HEK293 (cell line): ENCODE measurements around the gene GLCCI1.

ENCODE experiments used
- CTCF ChIA-PET: fragments of 350-600 bp; formaldehyde crosslinking; extraction: SDS; loops from one replicate; lab custom pipeline; 2021; ENCODE audit warnings: antibody characterized with exemption; lab: Yijun Ruan, JAX
- POLR2A ChIA-PET: fragments of 300-600 bp; formaldehyde crosslinking; extraction: SDS; loops from one replicate; lab custom pipeline; 2020; ENCODE audit warnings: antibody characterized with exemption, inconsistent platforms; lab: Yijun Ruan, JAX
- H3K27ac ChIP-seq: fragments of 200-500 bp; sonication (Bioruptor generic); 2 replicates; pipeline ENCODE4 v1.5.1; 2014; ENCODE audit warnings: low read depth, low read length, control low read depth, inconsistent platforms; ENCODE audit errors: extremely low read depth
- H3K36me3 ChIP-seq, 2 experiments: fragments of 200-500 bp in 1 of 2; sonication (Bioruptor generic) in 1 of 2; 1 replicate in 1 of 2; 2 replicates in 1 of 2; pipeline ENCODE4 v1.5.1; 2014 to 2017; ENCODE audit warnings: inconsistent platforms in 2 of 2, low read length in 2 of 2; ENCODE audit not compliant: control insufficient read depth in 2 of 2, insufficient read depth in 1 of 2
- H3K4me1 ChIP-seq: fragments of 200-500 bp; sonication (Bioruptor generic); 2 replicates; pipeline ENCODE4 v1.5.1; 2014; ENCODE audit warnings: mild to moderate bottlenecking, low read length, inconsistent platforms; ENCODE audit not compliant: control insufficient read depth, insufficient read depth
- H3K4me3 ChIP-seq: 2 replicates; pipeline ENCODE4 v1.5.1; 2011; ENCODE audit warnings: low read depth, mild to moderate bottlenecking, control low read depth, low read length, moderate library complexity
- H3K9me3 ChIP-seq: fragments of 200-500 bp; sonication (Bioruptor generic); 2 replicates; pipeline ENCODE4 v1.5.1; 2014; ENCODE audit warnings: low read depth, low read length, inconsistent platforms; ENCODE audit not compliant: control insufficient read depth, insufficient read depth
- GLI4 ChIP-seq: fragments of 450-650 bp; formaldehyde crosslinking; IDR thresholded peaks from 2 replicates; pipeline ENCODE4 v1.5.1; 2016; ENCODE audit warnings: missing biosample characterization, missing genetic modification characterization
- GLIS2 ChIP-seq: fragments of 450-650 bp; formaldehyde crosslinking; IDR thresholded peaks from 2 replicates; pipeline ENCODE4 v1.5.1; 2016; ENCODE audit warnings: missing biosample characterization, missing genetic modification characterization
- IKZF3 ChIP-seq: fragments of 450-650 bp; IDR thresholded peaks from 2 replicates; pipeline ENCODE4 v1.5.0; 2018; ENCODE audit warnings: missing biosample characterization, mild to moderate bottlenecking, missing genetic modification characterization, moderate library complexity
- MZF1 ChIP-seq: fragments of 450-650 bp; formaldehyde crosslinking; IDR thresholded peaks from 2 replicates; pipeline ENCODE4 v1.5.1; 2017; ENCODE audit warnings: missing biosample characterization, missing genetic modification characterization, borderline replicate concordance
- SETDB1 ChIP-seq: IDR thresholded peaks from one replicate; pipeline ENCODE4 v1.6.1; 2017; ENCODE audit warnings: mild to moderate bottlenecking, low read length, moderate library complexity, mixed read lengths; ENCODE audit not compliant: insufficient read length
- SP2 ChIP-seq: fragments of 450-650 bp; formaldehyde crosslinking; IDR thresholded peaks from 2 replicates; pipeline ENCODE4 v1.5.1; 2016; ENCODE audit warnings: missing biosample characterization, missing genetic modification characterization
- SP7 ChIP-seq: fragments of 450-650 bp; formaldehyde crosslinking; IDR thresholded peaks from 2 replicates; pipeline ENCODE4 v1.5.1; 2016; ENCODE audit warnings: missing biosample characterization, missing genetic modification characterization
- ZFP3 ChIP-seq: fragments of 450-650 bp; formaldehyde crosslinking; IDR thresholded peaks from 2 replicates; pipeline ENCODE4 v1.5.1; 2016; ENCODE audit warnings: low read depth, missing biosample characterization, missing genetic modification characterization
- ZNF133 ChIP-seq: fragments of 450-650 bp; formaldehyde crosslinking; IDR thresholded peaks from 2 replicates; pipeline ENCODE4 v1.5.1; 2016; ENCODE audit warnings: missing biosample characterization, missing genetic modification characterization
- ZNF202 ChIP-seq: fragments of 450-650 bp; formaldehyde crosslinking; IDR thresholded peaks from 2 replicates; pipeline ENCODE4 v1.5.1; 2016; ENCODE audit warnings: missing biosample characterization, missing genetic modification characterization, borderline replicate concordance
- ZNF214 ChIP-seq: fragments of 450-650 bp; formaldehyde crosslinking; IDR thresholded peaks from 2 replicates; pipeline ENCODE4 v1.5.1; 2017; ENCODE audit warnings: missing biosample characterization, mild to moderate bottlenecking, missing genetic modification characterization, borderline replicate concordance
- ZNF449 ChIP-seq: fragments of 450-650 bp; formaldehyde crosslinking; IDR thresholded peaks from 2 replicates; pipeline ENCODE4 v1.5.1; 2017; ENCODE audit warnings: missing biosample characterization, mild to moderate bottlenecking, missing genetic modification characterization, moderate library complexity
- ZNF514 ChIP-seq: fragments of 450-650 bp; formaldehyde crosslinking; IDR thresholded peaks from 2 replicates; pipeline ENCODE4 v1.5.1; 2016; ENCODE audit warnings: missing biosample characterization, missing genetic modification characterization
- ZNF561 ChIP-seq: fragments of 450-650 bp; IDR thresholded peaks from 2 replicates; pipeline ENCODE4 v1.5.1; 2018; ENCODE audit warnings: missing biosample characterization, missing genetic modification characterization, borderline replicate concordance
- ZNF701 ChIP-seq: fragments of 450-650 bp; formaldehyde crosslinking; IDR thresholded peaks from 2 replicates; pipeline ENCODE4 v1.5.1; 2016; ENCODE audit warnings: missing biosample characterization, missing genetic modification characterization
- ZNF830 ChIP-seq: fragments of 450-650 bp; IDR thresholded peaks from 2 replicates; pipeline ENCODE4 v1.5.0; 2018; ENCODE audit warnings: missing biosample characterization, missing genetic modification characterization, low read depth, mild to moderate bottlenecking, moderate library complexity
- ZNF843 ChIP-seq: fragments of 450-650 bp; formaldehyde crosslinking; IDR thresholded peaks from 2 replicates; pipeline ENCODE4 v1.5.1; 2016; ENCODE audit warnings: missing biosample characterization, missing genetic modification characterization
- TF ChIP-seq, protein P1 (sequence below): fragments of 450-650 bp; formaldehyde crosslinking; IDR thresholded peaks from 2 replicates; pipeline ENCODE4 v1.5.1; 2016; ENCODE audit warnings: missing biosample characterization, missing genetic modification characterization
- TF ChIP-seq, protein P2 (sequence below): sonication (generic); formaldehyde crosslinking; IDR thresholded peaks from 2 replicates; pipeline ENCODE4 v1.8.1; 2022; ENCODE audit warnings: mild to moderate bottlenecking, moderate library complexity, missing genetic modification reagents
- TF ChIP-seq, protein P3 (sequence below): fragments of 450-650 bp; formaldehyde crosslinking; IDR thresholded peaks from 2 replicates; pipeline ENCODE4 v1.5.1; 2016; ENCODE audit warnings: missing biosample characterization, missing genetic modification characterization, low read depth
- TF ChIP-seq, protein P4 (sequence below): fragments of 450-650 bp; IDR thresholded peaks from 2 replicates; pipeline ENCODE4 v1.5.1; 2018; ENCODE audit warnings: missing biosample characterization, mild to moderate bottlenecking, missing genetic modification characterization

GLCCI1 gene

DNA sequence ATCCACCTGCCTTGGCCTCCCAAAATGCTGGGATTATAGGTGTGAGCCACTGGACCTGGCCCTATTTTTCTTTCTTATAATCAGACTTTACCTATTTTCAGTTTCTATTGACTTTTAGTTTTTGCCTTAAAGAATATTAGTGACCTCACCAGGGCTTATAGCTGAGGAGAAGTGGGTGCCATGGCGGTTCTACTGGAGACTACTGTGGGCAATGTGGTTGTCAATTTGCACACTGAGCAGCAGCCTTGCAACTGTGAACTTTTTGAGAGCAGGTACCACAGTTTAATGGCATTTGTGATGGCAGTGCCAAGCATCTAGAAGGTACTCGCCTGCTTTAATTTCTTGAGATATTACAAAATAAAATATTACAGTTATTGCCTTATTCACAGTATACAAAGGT is 11.5 kb downstream of the GLCCI1 start:
- CTCF ChIA-PET, result interaction anchor here (0.7 kb wide), 1 partner anchor 574 kb away, joined by 4 read pairs; no protein-coding TSS in a partner anchor
- peaks cover 7% of the 10 kb centered on the region for H3K4me1 ChIP-seq
- TF ChIP-seq ZNF202 (tag by site-specific recombination), result no peak
- no peak for TF ChIP-seq ZNF830 (tag by site-specific recombination)
- TF ChIP-seq, protein P1, sequence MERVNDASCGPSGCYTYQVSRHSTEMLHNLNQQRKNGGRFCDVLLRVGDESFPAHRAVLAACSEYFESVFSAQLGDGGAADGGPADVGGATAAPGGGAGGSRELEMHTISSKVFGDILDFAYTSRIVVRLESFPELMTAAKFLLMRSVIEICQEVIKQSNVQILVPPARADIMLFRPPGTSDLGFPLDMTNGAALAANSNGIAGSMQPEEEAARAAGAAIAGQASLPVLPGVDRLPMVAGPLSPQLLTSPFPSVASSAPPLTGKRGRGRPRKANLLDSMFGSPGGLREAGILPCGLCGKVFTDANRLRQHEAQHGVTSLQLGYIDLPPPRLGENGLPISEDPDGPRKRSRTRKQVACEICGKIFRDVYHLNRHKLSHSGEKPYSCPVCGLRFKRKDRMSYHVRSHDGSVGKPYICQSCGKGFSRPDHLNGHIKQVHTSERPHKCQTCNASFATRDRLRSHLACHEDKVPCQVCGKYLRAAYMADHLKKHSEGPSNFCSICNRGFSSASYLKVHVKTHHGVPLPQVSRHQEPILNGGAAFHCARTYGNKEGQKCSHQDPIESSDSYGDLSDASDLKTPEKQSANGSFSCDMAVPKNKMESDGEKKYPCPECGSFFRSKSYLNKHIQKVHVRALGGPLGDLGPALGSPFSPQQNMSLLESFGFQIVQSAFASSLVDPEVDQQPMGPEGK, result no peak
- TF ChIP-seq SETDB1, result no peak
- TF ChIP-seq MZF1 (tag by site-specific recombination), result no peak
- no peak for TF ChIP-seq ZNF561
- TF ChIP-seq, protein P2, sequence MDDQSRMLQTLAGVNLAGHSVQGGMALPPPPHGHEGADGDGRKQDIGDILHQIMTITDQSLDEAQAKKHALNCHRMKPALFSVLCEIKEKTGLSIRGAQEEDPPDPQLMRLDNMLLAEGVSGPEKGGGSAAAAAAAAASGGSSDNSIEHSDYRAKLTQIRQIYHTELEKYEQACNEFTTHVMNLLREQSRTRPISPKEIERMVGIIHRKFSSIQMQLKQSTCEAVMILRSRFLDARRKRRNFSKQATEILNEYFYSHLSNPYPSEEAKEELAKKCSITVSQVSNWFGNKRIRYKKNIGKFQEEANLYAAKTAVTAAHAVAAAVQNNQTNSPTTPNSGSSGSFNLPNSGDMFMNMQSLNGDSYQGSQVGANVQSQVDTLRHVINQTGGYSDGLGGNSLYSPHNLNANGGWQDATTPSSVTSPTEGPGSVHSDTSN (CRISPR knock-in tag), result no peak
- no peak for TF ChIP-seq IKZF3
- no peak for TF ChIP-seq ZNF214 (tag by site-specific recombination)
- TF ChIP-seq GLIS2 (tag by site-specific recombination), result no peak
- no peak for TF ChIP-seq SP2

DNA sequence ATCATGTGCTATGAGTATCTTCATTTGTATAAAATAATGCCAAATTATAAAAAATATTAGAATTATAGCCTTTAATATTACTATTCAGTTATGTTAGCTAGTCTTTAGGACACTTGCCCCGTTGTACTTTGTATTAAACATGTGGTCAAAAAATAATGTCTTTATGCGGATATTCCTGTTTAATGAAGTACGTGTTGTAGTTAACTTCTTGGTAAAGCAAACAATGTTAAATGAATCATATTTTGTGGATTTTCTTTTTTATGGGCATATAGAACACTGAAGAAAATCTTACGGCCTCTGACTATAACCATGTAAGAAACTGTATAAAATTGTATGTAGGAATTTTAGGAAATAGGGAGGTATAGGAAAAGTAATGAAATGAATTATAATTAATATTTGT is 14.3 kb downstream of the GLCCI1 start:
- Histone ChIP-seq H3K9me3 (no peaks in the 10 kb centered on the region), H3K27ac (no peak overlapping the region), H3K4me3 (no peak overlapping the region), H3K4me1 (peaks cover 4% of the 10 kb centered on the region), H3K36me3 (no peaks in the 10 kb centered on the region)
- ChIA-PET CTCF (interaction anchor here (0.6 to 1.0 kb wide), 2 partner anchors 207 to 210 kb away, joined by 3 read pairs; no protein-coding TSS in a partner anchor), POLR2A (no interaction called here)
- no peak for TF ChIP-seq SP7 (tag by site-specific recombination)
- TF ChIP-seq GLI4 (tag by site-specific recombination), result no peak
- TF ChIP-seq ZNF133 (tag by site-specific recombination), result no peak
- no peak for TF ChIP-seq ZNF701 (tag by site-specific recombination)
- TF ChIP-seq ZFP3 (tag by site-specific recombination), result no peak
- TF ChIP-seq ZNF514 (tag by site-specific recombination), result no peak
- no peak for TF ChIP-seq ZNF449 (tag by site-specific recombination)
- TF ChIP-seq, protein P3, sequence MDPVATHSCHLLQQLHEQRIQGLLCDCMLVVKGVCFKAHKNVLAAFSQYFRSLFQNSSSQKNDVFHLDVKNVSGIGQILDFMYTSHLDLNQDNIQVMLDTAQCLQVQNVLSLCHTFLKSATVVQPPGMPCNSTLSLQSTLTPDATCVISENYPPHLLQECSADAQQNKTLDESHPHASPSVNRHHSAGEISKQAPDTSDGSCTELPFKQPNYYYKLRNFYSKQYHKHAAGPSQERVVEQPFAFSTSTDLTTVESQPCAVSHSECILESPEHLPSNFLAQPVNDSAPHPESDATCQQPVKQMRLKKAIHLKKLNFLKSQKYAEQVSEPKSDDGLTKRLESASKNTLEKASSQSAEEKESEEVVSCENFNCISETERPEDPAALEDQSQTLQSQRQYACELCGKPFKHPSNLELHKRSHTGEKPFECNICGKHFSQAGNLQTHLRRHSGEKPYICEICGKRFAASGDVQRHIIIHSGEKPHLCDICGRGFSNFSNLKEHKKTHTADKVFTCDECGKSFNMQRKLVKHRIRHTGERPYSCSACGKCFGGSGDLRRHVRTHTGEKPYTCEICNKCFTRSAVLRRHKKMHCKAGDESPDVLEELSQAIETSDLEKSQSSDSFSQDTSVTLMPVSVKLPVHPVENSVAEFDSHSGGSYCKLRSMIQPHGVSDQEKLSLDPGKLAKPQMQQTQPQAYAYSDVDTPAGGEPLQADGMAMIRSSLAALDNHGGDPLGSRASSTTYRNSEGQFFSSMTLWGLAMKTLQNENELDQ (tag by site-specific recombination), result no peak
- TF ChIP-seq, protein P4, sequence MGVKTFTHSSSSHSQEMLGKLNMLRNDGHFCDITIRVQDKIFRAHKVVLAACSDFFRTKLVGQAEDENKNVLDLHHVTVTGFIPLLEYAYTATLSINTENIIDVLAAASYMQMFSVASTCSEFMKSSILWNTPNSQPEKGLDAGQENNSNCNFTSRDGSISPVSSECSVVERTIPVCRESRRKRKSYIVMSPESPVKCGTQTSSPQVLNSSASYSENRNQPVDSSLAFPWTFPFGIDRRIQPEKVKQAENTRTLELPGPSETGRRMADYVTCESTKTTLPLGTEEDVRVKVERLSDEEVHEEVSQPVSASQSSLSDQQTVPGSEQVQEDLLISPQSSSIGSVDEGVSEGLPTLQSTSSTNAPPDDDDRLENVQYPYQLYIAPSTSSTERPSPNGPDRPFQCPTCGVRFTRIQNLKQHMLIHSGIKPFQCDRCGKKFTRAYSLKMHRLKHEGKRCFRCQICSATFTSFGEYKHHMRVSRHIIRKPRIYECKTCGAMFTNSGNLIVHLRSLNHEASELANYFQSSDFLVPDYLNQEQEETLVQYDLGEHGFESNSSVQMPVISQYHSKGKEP (tag by site-specific recombination), result no peak
- TF ChIP-seq ZNF843, result no peak

More for the DNA sequence above, 11.5 kb downstream of the GLCCI1 start:
- H3K36me3 ChIP-seq, result no peaks in the 10 kb centered on the region
- no peak overlapping the region for H3K27ac ChIP-seq
- POLR2A ChIA-PET, result no interaction called here
- H3K4me3 ChIP-seq, result no peak overlapping the region
- no peaks in the 10 kb centered on the region for H3K9me3 ChIP-seq
